ENCODE results near the gene SRGAP3.

The SRGAP3 gene

DNA sequence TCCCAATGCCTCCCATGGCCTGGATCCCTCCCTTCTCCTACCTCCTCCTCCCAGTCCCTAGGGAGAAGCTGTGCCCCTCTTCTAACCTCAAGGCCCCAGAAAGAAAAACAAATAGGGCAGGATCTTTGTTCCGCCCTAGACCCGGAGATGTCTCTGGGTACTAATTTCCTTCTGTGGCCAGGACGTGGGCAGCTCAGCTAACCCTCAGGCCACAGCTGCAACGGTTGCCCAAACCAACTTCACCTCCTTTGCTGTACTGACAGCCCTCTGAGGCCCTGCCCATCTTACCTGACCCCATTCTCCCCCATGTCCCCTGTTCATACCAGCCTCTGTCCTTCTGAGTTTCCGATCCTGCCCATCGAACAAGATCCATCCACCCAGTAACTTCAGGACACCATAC lies 70.7 kb downstream of the SRGAP3 start:
- no peak for TF ChIP-seq CREB1 (IDR thresholded peaks at IDR 0.05; ENCODE audit: low read depth)
- TF ChIP-seq TAF1 (IDR thresholded peaks at IDR 0.05; ENCODE audit: low read depth), result no peak
- TF ChIP-seq, protein P1, sequence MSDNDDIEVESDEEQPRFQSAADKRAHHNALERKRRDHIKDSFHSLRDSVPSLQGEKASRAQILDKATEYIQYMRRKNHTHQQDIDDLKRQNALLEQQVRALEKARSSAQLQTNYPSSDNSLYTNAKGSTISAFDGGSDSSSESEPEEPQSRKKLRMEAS (IDR thresholded peaks at IDR 0.05), result no peak
- no peak for TF ChIP-seq CEBPB (IDR thresholded peaks at IDR 0.05)
- no peak for TF ChIP-seq EP300 (IDR thresholded peaks at IDR 0.05; ENCODE audit: borderline replicate concordance)
- no peak for TF ChIP-seq YY1 (IDR thresholded peaks at IDR 0.05; ENCODE audit: low read depth)
- no peak for TF ChIP-seq ZBTB7A (IDR thresholded peaks at IDR 0.05; ENCODE audit: low read depth)

GRCh38 chr3:9175421-9175820 lies 74.0 kb downstream of the SRGAP3 start:
- TF ChIP-seq YY1 (IDR thresholded peaks at IDR 0.05; ENCODE audit: low read depth), result no peak
- TF ChIP-seq NFIC (IDR thresholded peaks at IDR 0.05), result peak; percentile 81
- TF ChIP-seq EP300 (IDR thresholded peaks at IDR 0.05; ENCODE audit: borderline replicate concordance), result peak; percentile 37; the same call in 1 of the 2 replicates
- no peak for TF ChIP-seq TAF1 (IDR thresholded peaks at IDR 0.05; ENCODE audit: low read depth)
- TF ChIP-seq CEBPB (IDR thresholded peaks at IDR 0.05), result no peak
- TF ChIP-seq RAD21 (IDR thresholded peaks at IDR 0.05; ENCODE audit: low read depth), result no peak
- TF ChIP-seq TEAD4 (IDR thresholded peaks at IDR 0.05), result peak; percentile 92
- 0 out of 2 replicates have a peak, but pooled peaks have one; percentile 44 for TF ChIP-seq TCF12 (IDR thresholded peaks at IDR 0.05; ENCODE audit: low read depth)
- TF ChIP-seq, protein P2, sequence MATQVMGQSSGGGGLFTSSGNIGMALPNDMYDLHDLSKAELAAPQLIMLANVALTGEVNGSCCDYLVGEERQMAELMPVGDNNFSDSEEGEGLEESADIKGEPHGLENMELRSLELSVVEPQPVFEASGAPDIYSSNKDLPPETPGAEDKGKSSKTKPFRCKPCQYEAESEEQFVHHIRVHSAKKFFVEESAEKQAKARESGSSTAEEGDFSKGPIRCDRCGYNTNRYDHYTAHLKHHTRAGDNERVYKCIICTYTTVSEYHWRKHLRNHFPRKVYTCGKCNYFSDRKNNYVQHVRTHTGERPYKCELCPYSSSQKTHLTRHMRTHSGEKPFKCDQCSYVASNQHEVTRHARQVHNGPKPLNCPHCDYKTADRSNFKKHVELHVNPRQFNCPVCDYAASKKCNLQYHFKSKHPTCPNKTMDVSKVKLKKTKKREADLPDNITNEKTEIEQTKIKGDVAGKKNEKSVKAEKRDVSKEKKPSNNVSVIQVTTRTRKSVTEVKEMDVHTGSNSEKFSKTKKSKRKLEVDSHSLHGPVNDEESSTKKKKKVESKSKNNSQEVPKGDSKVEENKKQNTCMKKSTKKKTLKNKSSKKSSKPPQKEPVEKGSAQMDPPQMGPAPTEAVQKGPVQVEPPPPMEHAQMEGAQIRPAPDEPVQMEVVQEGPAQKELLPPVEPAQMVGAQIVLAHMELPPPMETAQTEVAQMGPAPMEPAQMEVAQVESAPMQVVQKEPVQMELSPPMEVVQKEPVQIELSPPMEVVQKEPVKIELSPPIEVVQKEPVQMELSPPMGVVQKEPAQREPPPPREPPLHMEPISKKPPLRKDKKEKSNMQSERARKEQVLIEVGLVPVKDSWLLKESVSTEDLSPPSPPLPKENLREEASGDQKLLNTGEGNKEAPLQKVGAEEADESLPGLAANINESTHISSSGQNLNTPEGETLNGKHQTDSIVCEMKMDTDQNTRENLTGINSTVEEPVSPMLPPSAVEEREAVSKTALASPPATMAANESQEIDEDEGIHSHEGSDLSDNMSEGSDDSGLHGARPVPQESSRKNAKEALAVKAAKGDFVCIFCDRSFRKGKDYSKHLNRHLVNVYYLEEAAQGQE (IDR thresholded peaks at IDR 0.05; ENCODE audit: low read depth), result no peak
- no peak for TF ChIP-seq CREB1 (IDR thresholded peaks at IDR 0.05; ENCODE audit: low read depth)
- TF ChIP-seq, protein P1 (IDR thresholded peaks at IDR 0.05), result no peak

- TF ChIP-seq CEBPB (IDR thresholded peaks at IDR 0.05), result no peak
- TF ChIP-seq FOXM1 (IDR thresholded peaks at IDR 0.05; ENCODE audit: borderline replicate concordance, low read depth), result no peak
- TF ChIP-seq NFIC (IDR thresholded peaks at IDR 0.05), result no peak
- TF ChIP-seq TAF1 (IDR thresholded peaks at IDR 0.05; ENCODE audit: low read depth), result no peak
- TF ChIP-seq EP300 (IDR thresholded peaks at IDR 0.05; ENCODE audit: borderline replicate concordance), result no peak
- TF ChIP-seq, protein P3, sequence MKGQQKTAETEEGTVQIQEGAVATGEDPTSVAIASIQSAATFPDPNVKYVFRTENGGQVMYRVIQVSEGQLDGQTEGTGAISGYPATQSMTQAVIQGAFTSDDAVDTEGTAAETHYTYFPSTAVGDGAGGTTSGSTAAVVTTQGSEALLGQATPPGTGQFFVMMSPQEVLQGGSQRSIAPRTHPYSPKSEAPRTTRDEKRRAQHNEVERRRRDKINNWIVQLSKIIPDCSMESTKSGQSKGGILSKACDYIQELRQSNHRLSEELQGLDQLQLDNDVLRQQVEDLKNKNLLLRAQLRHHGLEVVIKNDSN (IDR thresholded peaks at IDR 0.05), result no peak
- TF ChIP-seq YY1 (IDR thresholded peaks at IDR 0.05; ENCODE audit: low read depth), result no peak
- TF ChIP-seq TCF12 (IDR thresholded peaks at IDR 0.05; ENCODE audit: low read depth), result no peak
- no peak for TF ChIP-seq TEAD4 (IDR thresholded peaks at IDR 0.05)
- TF ChIP-seq, protein P1 (IDR thresholded peaks at IDR 0.05), result no peak
Observed at GRCh38 chr3:9173445-9173844, 76.0 kb downstream of the SRGAP3 start.

DNA sequence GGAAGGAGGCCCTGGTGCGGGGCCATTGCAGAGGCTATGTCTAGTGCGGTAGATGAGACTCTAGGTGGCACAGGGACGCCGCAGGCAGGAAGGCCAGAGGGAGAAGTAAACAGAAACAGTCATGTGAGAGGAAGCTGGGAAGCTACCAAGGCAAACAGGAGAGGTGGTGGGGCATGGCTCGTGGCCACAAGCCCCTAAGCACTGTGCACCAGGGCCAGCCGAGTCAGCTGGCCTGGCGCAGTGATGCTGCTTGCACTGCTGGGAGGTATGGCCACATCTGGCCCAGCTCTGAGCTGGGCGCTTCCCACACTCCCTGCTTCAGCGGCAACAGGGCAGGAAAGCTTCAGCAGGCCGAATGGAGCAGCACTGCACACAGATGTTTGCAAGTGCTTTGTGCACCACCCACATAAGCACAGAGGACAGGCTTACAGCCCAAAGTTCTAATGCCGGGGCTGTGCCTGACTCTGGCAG lies 76.6 kb downstream of the SRGAP3 start:
- TF ChIP-seq EP300 (IDR thresholded peaks at IDR 0.05; ENCODE audit: borderline replicate concordance) (no peak), YY1 (IDR thresholded peaks at IDR 0.05; ENCODE audit: low read depth) (no peak), TAF1 (IDR thresholded peaks at IDR 0.05; ENCODE audit: low read depth) (no peak), EGR1 (IDR thresholded peaks at IDR 0.05) (no peak), TEAD4 (IDR thresholded peaks at IDR 0.05) (no peak), CEBPB (IDR thresholded peaks at IDR 0.05) (no peak), FOXM1 (IDR thresholded peaks at IDR 0.05; ENCODE audit: borderline replicate concordance, low read depth) (no peak), ZBTB7A (IDR thresholded peaks at IDR 0.05; ENCODE audit: low read depth) (no peak), NFIC (IDR thresholded peaks at IDR 0.05) (no peak), TCF12 (IDR thresholded peaks at IDR 0.05; ENCODE audit: low read depth) (no peak), RAD21 (IDR thresholded peaks at IDR 0.05; ENCODE audit: low read depth) (no peak), CREB1 (IDR thresholded peaks at IDR 0.05; ENCODE audit: low read depth) (no peak)
- TF ChIP-seq, protein P2 (IDR thresholded peaks at IDR 0.05; ENCODE audit: low read depth), result no peak
- TF ChIP-seq, protein P1 (IDR thresholded peaks at IDR 0.05), result no peak
- TF ChIP-seq, protein P3 (IDR thresholded peaks at IDR 0.05), result no peak

DNA sequence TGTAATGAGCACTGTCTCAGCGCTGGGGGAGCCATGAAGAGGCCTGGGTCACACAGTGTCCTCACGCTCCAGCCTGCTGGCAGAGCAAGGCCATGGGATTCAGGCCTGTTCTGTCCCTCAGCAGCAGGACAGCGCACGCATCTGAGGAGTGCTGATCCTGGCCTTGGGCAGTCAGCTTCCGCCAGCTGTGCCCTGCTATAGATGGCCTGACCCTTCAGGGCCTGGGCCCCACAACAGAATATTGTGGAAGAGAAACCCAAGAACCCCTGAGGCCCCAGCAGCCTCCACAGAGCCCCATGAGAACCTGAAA lies 78.6 kb downstream of the SRGAP3 start:
- no peak for TF ChIP-seq RAD21 (IDR thresholded peaks at IDR 0.05; ENCODE audit: low read depth)
- TF ChIP-seq, protein P1 (IDR thresholded peaks at IDR 0.05), result no peak
- no peak for TF ChIP-seq YY1 (IDR thresholded peaks at IDR 0.05; ENCODE audit: low read depth)
- TF ChIP-seq FOXM1 (IDR thresholded peaks at IDR 0.05; ENCODE audit: borderline replicate concordance, low read depth), result no peak
- TF ChIP-seq ZBTB7A (IDR thresholded peaks at IDR 0.05; ENCODE audit: low read depth), result no peak
- TF ChIP-seq TEAD4 (IDR thresholded peaks at IDR 0.05), result no peak
- no peak for TF ChIP-seq NFIC (IDR thresholded peaks at IDR 0.05)
- TF ChIP-seq CREB1 (IDR thresholded peaks at IDR 0.05; ENCODE audit: low read depth), result no peak
- no peak for TF ChIP-seq EGR1 (IDR thresholded peaks at IDR 0.05)
- no peak for TF ChIP-seq TAF1 (IDR thresholded peaks at IDR 0.05; ENCODE audit: low read depth)
